Vagina (tissue), 2 donors: ENCODE results near the gene ZFP57. TPM values are rescaled to one million over a fixed set of nuclear protein-coding genes. Genes with fewer than 3 reads are reported as not detected.
A peak's percentile ranks its signal among the peaks of the same experiment; 100 is the strongest.

Source experiments
- DNase-seq, 2 donors: peaks; one replicate each; pipeline ENCODE4 v3.0.0-alpha.2; 2017; ENCODE audit errors: extremely low spot score in 2 of 2
- H3K27ac ChIP-seq: fragments of 200-600 bp; sonication (generic); one replicate; pipeline ENCODE4 v1.5.1; 2019
- H3K27me3 ChIP-seq: fragments of 200-600 bp; sonication (generic); one replicate; pipeline ENCODE4 v1.5.1; 2019
- H3K36me3 ChIP-seq, 2 donors: fragments of 200-600 bp; sonication (generic); one replicate each; pipeline ENCODE4 v1.5.1; 2017 to 2019
- H3K4me1 ChIP-seq: fragments of 200-600 bp; sonication (generic); one replicate; pipeline ENCODE4 v1.5.1; 2019
- H3K4me3 ChIP-seq, 2 donors: fragments of 200-600 bp; sonication (generic); 1 replicate in 1 of 2; 2 replicates in 1 of 2; pipeline ENCODE4 v1.5.1; 2016 to 2019
- H3K9me3 ChIP-seq: fragments of 200-600 bp; sonication (generic); one replicate; pipeline ENCODE4 v1.5.1; 2019
- POLR2A ChIP-seq, 2 donors: fragments of 450-650 bp; IDR thresholded peaks; one replicate each; pipeline ENCODE4 v1.6.1; 2017; ENCODE audit warnings: antibody characterized with exemption in 2 of 2, mild to moderate bottlenecking in 2 of 2, moderate library complexity in 2 of 2
- POLR2AphosphoS5 ChIP-seq, 2 donors: sonication (generic); formaldehyde crosslinking; IDR thresholded peaks; one replicate each; pipeline ENCODE4 v1.9.0; 2017; ENCODE audit warnings: antibody characterized with exemption in 2 of 2, mild to moderate bottlenecking in 2 of 2, low read depth in 1 of 2; ENCODE audit not compliant: insufficient read depth in 1 of 2
- intact Hi-C: fragments of 100-400 bp; cut with DNase I; formaldehyde crosslinking; loops from one replicate; pipeline ENCODE4 v1.15.1; 2023
- total RNA-seq: library from RNA; depleted of rRNA; stranded (reverse); fragments of >200 nt; gene quantifications from one replicate; pipeline ENCODE4 v1.2.3, GENCODE V29; 2016
- TF ChIP-seq, protein P1 (sequence below), 3 experiments: fragments of 450-650 bp in 2 of 3; fragments of 200-600 bp in 1 of 3; sonication (generic) in 1 of 3; IDR thresholded peaks; one replicate each; pipeline ENCODE4 v1.5.1; 2017 to 2019; ENCODE audit warnings: antibody characterized with exemption in 3 of 3, mild to moderate bottlenecking in 2 of 3, moderate library complexity in 2 of 3

Gene ZFP57
- total RNA-seq, 1 donor from 2014 or later: 3.7 TPM

DNA sequence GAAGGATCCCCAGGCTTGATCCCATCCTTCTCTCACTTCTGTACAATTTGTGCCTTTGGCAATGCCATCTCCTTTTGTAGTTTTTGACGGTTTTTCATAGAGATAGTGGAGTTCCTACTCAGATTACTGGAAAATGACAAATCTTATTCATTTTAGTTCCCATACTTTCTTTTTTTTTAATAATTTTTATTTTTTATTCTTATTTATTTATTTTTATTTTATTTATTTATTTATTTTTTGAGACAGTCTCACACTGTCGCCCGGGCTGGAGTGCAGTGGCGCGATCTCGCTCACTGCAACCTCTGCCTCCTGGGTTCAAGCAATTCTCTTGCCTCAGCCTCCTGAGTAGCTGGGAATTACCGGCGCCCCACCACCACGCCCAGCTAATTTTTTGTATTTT is 43.7 kb downstream of the ZFP57 start:
- H3K9me3 ChIP-seq: no peaks in the 10 kb centered on the region
- H3K27ac ChIP-seq: no peak overlapping the region
- no peak for DNase-seq
- no peaks in the 10 kb centered on the region for H3K27me3 ChIP-seq
- no peak for TF ChIP-seq POLR2AphosphoS5 (IDR thresholded peaks at IDR 0.05; ENCODE audit: insufficient read depth in 1 of 2, low read depth in 1 of 2)
- TF ChIP-seq, protein P1, sequence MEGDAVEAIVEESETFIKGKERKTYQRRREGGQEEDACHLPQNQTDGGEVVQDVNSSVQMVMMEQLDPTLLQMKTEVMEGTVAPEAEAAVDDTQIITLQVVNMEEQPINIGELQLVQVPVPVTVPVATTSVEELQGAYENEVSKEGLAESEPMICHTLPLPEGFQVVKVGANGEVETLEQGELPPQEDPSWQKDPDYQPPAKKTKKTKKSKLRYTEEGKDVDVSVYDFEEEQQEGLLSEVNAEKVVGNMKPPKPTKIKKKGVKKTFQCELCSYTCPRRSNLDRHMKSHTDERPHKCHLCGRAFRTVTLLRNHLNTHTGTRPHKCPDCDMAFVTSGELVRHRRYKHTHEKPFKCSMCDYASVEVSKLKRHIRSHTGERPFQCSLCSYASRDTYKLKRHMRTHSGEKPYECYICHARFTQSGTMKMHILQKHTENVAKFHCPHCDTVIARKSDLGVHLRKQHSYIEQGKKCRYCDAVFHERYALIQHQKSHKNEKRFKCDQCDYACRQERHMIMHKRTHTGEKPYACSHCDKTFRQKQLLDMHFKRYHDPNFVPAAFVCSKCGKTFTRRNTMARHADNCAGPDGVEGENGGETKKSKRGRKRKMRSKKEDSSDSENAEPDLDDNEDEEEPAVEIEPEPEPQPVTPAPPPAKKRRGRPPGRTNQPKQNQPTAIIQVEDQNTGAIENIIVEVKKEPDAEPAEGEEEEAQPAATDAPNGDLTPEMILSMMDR (IDR thresholded peaks at IDR 0.05): no peak
- TF ChIP-seq POLR2A (IDR thresholded peaks at IDR 0.05): no peak
- peaks cover 1% of the 10 kb centered on the region for H3K4me1 ChIP-seq
- no peak overlapping the region for H3K4me3 ChIP-seq
- no peaks in the 10 kb centered on the region for H3K36me3 ChIP-seq
- intact Hi-C loops: no loop called here

DNA sequence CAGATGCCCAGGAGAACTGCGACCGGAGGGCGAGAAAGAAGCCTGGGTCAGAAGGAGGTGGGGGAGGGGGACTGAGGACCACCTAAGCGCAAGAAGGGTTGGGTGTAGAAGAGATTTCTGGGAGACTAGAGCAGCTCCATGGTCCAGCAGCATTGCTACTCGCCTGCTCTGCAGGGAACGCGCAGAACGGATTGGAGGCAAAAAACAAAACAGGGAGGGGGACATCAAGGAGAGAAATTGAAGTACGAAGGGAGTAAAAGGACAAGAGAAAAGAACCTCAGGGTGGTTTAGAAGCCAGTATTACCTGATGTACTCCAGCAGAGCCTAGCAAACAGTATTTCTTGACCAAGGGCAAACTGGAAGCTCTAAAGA is 47.4 kb downstream of the ZFP57 start:
- intact Hi-C loops: no loop called here
- peak overlapping the region; percentile 55 to 61 for H3K4me3 ChIP-seq

DNA sequence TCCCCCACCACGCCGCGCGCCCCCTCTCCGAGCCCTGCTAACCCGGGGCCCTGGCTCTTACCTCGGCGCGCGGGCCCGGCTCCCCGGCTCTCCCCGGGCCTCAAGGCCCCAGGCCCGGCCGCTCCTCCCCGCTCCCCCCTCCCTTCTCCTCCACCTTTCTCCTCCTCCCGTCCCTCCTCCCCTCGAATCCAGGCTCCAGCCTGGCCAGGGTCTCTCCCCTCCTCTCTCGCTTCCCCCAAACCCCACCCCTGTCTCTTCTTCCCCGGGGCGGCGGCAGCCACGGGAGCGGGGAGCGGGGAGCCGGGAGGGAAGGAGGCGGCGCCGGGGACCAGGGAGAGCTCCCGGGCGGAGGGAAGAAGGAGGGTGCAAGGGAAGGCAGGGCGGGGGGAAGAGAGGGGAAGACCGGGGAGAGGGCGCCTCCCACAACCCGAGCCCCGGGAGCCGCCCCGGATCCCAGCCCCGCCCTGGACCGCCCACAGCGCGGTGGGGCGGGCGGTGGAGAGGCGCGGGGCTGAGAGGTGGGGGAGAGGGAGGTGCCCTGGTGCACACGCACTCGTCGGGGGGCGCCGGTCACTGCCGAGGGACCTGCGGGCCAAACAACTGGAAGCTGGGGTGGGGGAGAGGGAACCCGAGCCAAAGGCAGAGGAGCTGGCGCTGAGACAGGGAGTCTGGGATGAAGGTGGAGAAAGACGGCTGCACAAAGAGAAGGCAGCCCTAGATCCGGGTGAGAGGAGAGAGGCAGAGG is 48.0 kb downstream of the ZFP57 start, which contains the start of gene GABBR1:
TSS of gene GABBR1 (minus strand) at position 395 of the 745 bp plus-strand sequence. CDS start 798 bp downstream, outside the sequence.
- intact Hi-C loops: no loop called here
- Histone ChIP-seq H3K36me3 (no peaks in the 10 kb centered on the region), H3K4me1 (peaks cover 31% of the 10 kb centered on the region), H3K27me3 (no peaks in the 10 kb centered on the region), H3K27ac (peak within 1 kb of the TSS; percentile 78), H3K4me3 (peak within 1 kb of the TSS; percentile 55 to 61), H3K9me3 (no peaks in the 10 kb centered on the region)
- no peak for DNase-seq
- peak in 1 of 2 donors; percentile 69 for TF ChIP-seq POLR2A (IDR thresholded peaks at IDR 0.05)
- TF ChIP-seq, protein P1 (IDR thresholded peaks at IDR 0.05): no peak
- peak in 1 of 2 donors; percentile 97 for TF ChIP-seq POLR2AphosphoS5 (IDR thresholded peaks at IDR 0.05; ENCODE audit: insufficient read depth in 1 of 2, low read depth in 1 of 2)

More for the DNA sequence above, 47.4 kb downstream of the ZFP57 start:
- TF ChIP-seq POLR2AphosphoS5 (IDR thresholded peaks at IDR 0.05; ENCODE audit: insufficient read depth in 1 of 2, low read depth in 1 of 2) (no peak), POLR2A (IDR thresholded peaks at IDR 0.05) (no peak)
- TF ChIP-seq, protein P1 (IDR thresholded peaks at IDR 0.05): no peak
- Histone ChIP-seq H3K36me3 (no peaks in the 10 kb centered on the region), H3K27ac (peak overlapping the region; percentile 78), H3K27me3 (no peaks in the 10 kb centered on the region), H3K9me3 (no peaks in the 10 kb centered on the region), H3K4me1 (peaks cover 27% of the 10 kb centered on the region)
- DNase-seq: no peak

DNA sequence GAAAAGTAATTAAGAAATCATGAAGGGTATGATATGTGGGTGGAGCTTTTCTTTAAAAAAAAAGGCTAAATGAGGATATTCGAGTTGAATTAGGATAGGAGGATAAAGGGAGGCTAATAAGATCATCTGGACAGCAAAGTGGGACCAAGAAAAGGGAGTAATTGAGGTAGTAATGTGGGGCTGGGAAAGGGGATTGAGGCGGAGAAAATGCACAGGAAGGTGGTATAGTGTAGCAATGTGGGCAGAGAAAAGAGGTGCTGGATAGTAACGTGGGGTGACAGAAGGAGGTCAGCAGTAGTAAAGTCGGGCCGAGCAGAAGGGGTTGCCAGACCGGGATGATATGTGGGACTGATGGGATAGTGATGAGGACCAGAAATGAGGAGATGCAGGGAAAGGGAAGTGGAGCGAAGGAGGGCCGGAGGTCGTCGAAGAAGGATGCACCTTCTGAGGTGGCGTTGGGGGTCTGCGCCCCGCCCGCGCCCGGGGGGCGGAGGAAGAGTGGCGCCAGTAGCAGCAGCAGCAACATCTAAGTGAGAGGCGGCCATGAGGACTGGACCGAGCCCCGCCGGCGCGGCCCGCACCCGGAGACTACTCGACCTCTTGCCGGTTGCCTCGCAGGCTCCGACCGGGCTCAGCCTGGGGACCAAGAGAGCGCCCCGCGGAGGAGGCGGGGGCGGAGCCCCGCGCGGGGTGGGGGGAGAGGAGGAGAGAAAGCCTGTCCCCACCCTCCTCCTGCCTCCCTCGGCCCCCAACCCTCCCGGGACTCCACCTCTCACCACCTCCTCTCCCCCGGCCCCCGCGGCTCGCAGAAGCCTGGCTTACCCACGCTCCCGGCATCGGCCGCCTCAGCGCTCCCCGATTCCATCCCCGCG is 48.9 kb downstream of the ZFP57 start:
- intact Hi-C loops: no loop called here
- no peaks in the 10 kb centered on the region for H3K36me3 ChIP-seq
- H3K4me3 ChIP-seq: peak overlapping the region; percentile 55 to 61
- DNase-seq: no peak
- peaks cover 37% of the 10 kb centered on the region for H3K4me1 ChIP-seq
- H3K9me3 ChIP-seq: no peaks in the 10 kb centered on the region
- H3K27ac ChIP-seq: peak overlapping the region; percentile 78
- H3K27me3 ChIP-seq: no peaks in the 10 kb centered on the region
- TF ChIP-seq, protein P1 (IDR thresholded peaks at IDR 0.05): no peak
- peak in 1 of 2 donors; percentile 11 for TF ChIP-seq POLR2A (IDR thresholded peaks at IDR 0.05)
